Panc1 (cell line): ENCODE results near the gene EDNRB. TPM values are rescaled to one million over a fixed set of nuclear protein-coding genes. Genes with fewer than 3 reads are reported as not detected.

Source experiments
- ATAC-seq: fragments of 200-7000 bp; cut with Tn5 transposase; 2 replicates; pipeline ENCODE4 v1.9.1; 2020; ENCODE audit warnings: mild to moderate bottlenecking, moderate library complexity
- BruUV-seq: library from RNA; stranded (reverse); fragments of 400-500 nt; replicated peaks from 2 replicates; lab custom pipeline; 2021; lab: Mats Ljungman, UMichigan
- CTCF ChIA-PET: fragments of 300-600 bp; sonication (Branson Sonifier 250); formaldehyde crosslinking; loops from one replicate; lab custom pipeline; 2022; ENCODE audit warnings: antibody characterized with exemption; lab: Charles Lee
- POLR2A ChIA-PET: fragments of 300-600 bp; sonication (Branson Sonifier 250); formaldehyde crosslinking; loops from one replicate; lab custom pipeline; 2022; ENCODE audit warnings: antibody characterized with exemption; lab: Charles Lee
- DNase-seq: peaks from one replicate; pipeline ENCODE4 v3.0.0-alpha.2; 2010; ENCODE audit warnings: low read depth, low spot score
- H3K27ac ChIP-seq: 2 replicates; pipeline ENCODE4 v1.5.1; 2011; ENCODE audit warnings: mild to moderate bottlenecking, low read length, inconsistent platforms
- H3K27me3 ChIP-seq: fragments of 200-500 bp; sonication (Bioruptor generic); 2 replicates; pipeline ENCODE4 v1.6.0; 2014; ENCODE audit warnings: low read length, inconsistent platforms; ENCODE audit not compliant: control insufficient read depth, insufficient read depth
- H3K36me3 ChIP-seq: fragments of 200-500 bp; sonication (Bioruptor generic); 2 replicates; pipeline ENCODE4 v1.5.1; 2014; ENCODE audit warnings: inconsistent platforms, mild to moderate bottlenecking, low read length, moderate library complexity; ENCODE audit not compliant: control insufficient read depth, insufficient read depth
- H3K4me1 ChIP-seq: 2 replicates; pipeline ENCODE4 v1.5.1; 2011; ENCODE audit warnings: inconsistent platforms, mild to moderate bottlenecking, low read length, moderate library complexity; ENCODE audit not compliant: control insufficient read depth, insufficient read depth
- H3K4me3 ChIP-seq, 2 experiments: 2 replicates each; pipeline ENCODE4 v1.5.1; 2011 to 2012; ENCODE audit warnings: low read depth in 2 of 2, low read length in 2 of 2, mild to moderate bottlenecking in 2 of 2, inconsistent platforms in 1 of 2, moderate library complexity in 1 of 2
- H3K9me3 ChIP-seq: fragments of 200-500 bp; sonication (Bioruptor generic); 2 replicates; pipeline ENCODE4 v1.5.1; 2014; ENCODE audit warnings: low read depth, mild to moderate bottlenecking, inconsistent platforms, low read length, moderate library complexity; ENCODE audit not compliant: control insufficient read depth, insufficient read depth
- POLR2AphosphoS5 ChIP-seq: IDR thresholded peaks from 2 replicates; pipeline ENCODE4 v1.6.1; 2012; ENCODE audit warnings: mild to moderate bottlenecking, low read depth, low read length, moderate library complexity
- SIN3A ChIP-seq: IDR thresholded peaks from 2 replicates; pipeline ENCODE4 v1.6.1; 2012; ENCODE audit warnings: low read depth, mild to moderate bottlenecking, low read length, moderate library complexity, borderline replicate concordance; ENCODE audit not compliant: insufficient read depth
- TCF7L2 ChIP-seq: IDR thresholded peaks from 2 replicates; pipeline ENCODE4 v1.6.1; 2011; ENCODE audit warnings: mild to moderate bottlenecking, low read depth, low read length, inconsistent platforms
- in situ Hi-C: cut with HindIII; loops from 2 replicates; pipeline ENCODE4 v1.10.0; 2016; ENCODE audit warnings: low sequenced_read_pairs, low pct_unique_long_range_greater_than_20kb
- intact Hi-C: fragments of 100-400 bp; cut with micrococcal nuclease; formaldehyde crosslinking; loops from one replicate; pipeline ENCODE4 v1.10.0; 2022; ENCODE audit not compliant: unreplicated experiment
- total RNA-seq: library from RNA; stranded (reverse); gene quantifications from one replicate; pipeline ENCODE4 v1.2.1, GENCODE V29; 2021; ENCODE audit not compliant: unreplicated experiment
- TF ChIP-seq, protein P1 (sequence below): fragments of 450-650 bp; IDR thresholded peaks from 2 replicates; pipeline ENCODE4 v1.5.1; 2017; ENCODE audit warnings: mild to moderate bottlenecking
- TF ChIP-seq, protein P2 (sequence below), 2 experiments: IDR thresholded peaks; 2 replicates each; pipeline ENCODE4 v1.6.1; 2011 to 2012; ENCODE audit warnings: low read depth in 2 of 2, control low read depth in 1 of 2, low read length in 1 of 2, mild to moderate bottlenecking in 1 of 2, moderate library complexity in 1 of 2; ENCODE audit not compliant: insufficient read depth in 1 of 2

The EDNRB gene
- total RNA-seq, 1 experiment from 2014 or later, result 0.18 TPM

DNA sequence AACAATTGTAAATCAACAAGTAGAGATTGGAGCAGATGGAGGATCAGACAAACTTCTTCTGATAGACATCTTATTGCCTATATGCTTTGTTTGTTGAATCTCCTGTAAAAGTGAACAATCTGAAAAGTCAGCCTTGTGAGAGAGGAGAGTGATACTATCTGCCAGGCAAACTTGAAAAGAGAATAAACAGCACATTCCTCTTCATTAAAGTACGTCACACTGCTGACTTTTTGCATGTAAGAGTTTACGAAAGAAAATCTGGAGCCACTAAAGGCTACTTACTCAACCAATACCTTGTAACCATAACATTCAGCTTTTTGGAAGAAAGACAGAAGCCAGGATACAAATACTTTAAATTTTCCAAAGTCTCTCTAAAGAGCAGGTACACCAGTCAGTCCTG is 42.5 kb downstream of the EDNRB start:
- Histone ChIP-seq H3K9me3 (no peaks in the 10 kb centered on the region), H3K27me3 (no peaks in the 10 kb centered on the region), H3K36me3 (no peaks in the 10 kb centered on the region), H3K4me1 (no peaks in the 10 kb centered on the region), H3K27ac (no peak overlapping the region), H3K4me3 (no peak overlapping the region)
- BruUV-seq, result no TSS peak
- POLR2A ChIA-PET, result no interaction called here
- ATAC-seq (no peak), DNase-seq (no peak)
- in situ Hi-C loops, result no loop called here
- intact Hi-C loops, result no loop called here
- CTCF ChIA-PET, result no interaction called here
- no peak for TF ChIP-seq POLR2AphosphoS5
- TF ChIP-seq, protein P1, sequence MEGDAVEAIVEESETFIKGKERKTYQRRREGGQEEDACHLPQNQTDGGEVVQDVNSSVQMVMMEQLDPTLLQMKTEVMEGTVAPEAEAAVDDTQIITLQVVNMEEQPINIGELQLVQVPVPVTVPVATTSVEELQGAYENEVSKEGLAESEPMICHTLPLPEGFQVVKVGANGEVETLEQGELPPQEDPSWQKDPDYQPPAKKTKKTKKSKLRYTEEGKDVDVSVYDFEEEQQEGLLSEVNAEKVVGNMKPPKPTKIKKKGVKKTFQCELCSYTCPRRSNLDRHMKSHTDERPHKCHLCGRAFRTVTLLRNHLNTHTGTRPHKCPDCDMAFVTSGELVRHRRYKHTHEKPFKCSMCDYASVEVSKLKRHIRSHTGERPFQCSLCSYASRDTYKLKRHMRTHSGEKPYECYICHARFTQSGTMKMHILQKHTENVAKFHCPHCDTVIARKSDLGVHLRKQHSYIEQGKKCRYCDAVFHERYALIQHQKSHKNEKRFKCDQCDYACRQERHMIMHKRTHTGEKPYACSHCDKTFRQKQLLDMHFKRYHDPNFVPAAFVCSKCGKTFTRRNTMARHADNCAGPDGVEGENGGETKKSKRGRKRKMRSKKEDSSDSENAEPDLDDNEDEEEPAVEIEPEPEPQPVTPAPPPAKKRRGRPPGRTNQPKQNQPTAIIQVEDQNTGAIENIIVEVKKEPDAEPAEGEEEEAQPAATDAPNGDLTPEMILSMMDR, result no peak
- TF ChIP-seq, protein P2, sequence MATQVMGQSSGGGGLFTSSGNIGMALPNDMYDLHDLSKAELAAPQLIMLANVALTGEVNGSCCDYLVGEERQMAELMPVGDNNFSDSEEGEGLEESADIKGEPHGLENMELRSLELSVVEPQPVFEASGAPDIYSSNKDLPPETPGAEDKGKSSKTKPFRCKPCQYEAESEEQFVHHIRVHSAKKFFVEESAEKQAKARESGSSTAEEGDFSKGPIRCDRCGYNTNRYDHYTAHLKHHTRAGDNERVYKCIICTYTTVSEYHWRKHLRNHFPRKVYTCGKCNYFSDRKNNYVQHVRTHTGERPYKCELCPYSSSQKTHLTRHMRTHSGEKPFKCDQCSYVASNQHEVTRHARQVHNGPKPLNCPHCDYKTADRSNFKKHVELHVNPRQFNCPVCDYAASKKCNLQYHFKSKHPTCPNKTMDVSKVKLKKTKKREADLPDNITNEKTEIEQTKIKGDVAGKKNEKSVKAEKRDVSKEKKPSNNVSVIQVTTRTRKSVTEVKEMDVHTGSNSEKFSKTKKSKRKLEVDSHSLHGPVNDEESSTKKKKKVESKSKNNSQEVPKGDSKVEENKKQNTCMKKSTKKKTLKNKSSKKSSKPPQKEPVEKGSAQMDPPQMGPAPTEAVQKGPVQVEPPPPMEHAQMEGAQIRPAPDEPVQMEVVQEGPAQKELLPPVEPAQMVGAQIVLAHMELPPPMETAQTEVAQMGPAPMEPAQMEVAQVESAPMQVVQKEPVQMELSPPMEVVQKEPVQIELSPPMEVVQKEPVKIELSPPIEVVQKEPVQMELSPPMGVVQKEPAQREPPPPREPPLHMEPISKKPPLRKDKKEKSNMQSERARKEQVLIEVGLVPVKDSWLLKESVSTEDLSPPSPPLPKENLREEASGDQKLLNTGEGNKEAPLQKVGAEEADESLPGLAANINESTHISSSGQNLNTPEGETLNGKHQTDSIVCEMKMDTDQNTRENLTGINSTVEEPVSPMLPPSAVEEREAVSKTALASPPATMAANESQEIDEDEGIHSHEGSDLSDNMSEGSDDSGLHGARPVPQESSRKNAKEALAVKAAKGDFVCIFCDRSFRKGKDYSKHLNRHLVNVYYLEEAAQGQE (IDR thresholded peaks at IDR 0.05; ENCODE audit: insufficient read depth in 1 of 2, low read depth in 2 of 2, low read length in 1 of 2), result no peak
- TF ChIP-seq SIN3A, result no peak
- TF ChIP-seq TCF7L2, result no peak

DNA sequence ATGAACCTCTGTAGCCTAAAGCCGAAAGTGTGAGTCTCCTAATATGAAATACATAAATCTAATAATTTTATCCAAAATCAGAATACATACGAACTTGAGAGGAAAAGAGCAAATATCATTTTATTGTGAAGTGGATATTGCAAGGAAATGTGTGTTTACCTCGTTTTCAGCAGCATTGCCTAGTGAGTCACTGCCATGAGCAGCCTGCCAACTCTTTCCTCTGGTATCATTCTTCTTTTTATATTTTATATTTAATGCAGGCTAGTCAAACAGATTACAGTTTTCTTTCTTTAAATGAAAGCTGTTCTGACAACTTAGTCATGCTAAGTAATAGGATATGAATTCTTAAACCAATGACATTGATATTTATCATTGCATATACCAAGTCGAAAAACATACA is 44.2 kb downstream of the EDNRB start:
- ChIA-PET CTCF (no interaction called here), POLR2A (no interaction called here)
- BruUV-seq, result no TSS peak
- DNase-seq (no peak), ATAC-seq (no peak)
- Histone ChIP-seq H3K4me3 (no peak overlapping the region), H3K27me3 (no peaks in the 10 kb centered on the region), H3K27ac (no peak overlapping the region), H3K4me1 (no peaks in the 10 kb centered on the region), H3K9me3 (no peaks in the 10 kb centered on the region), H3K36me3 (no peaks in the 10 kb centered on the region)
- intact Hi-C loops, result no loop called here
- TF ChIP-seq, protein P1, result no peak
- TF ChIP-seq, protein P2 (IDR thresholded peaks at IDR 0.05; ENCODE audit: insufficient read depth in 1 of 2, low read depth in 2 of 2, low read length in 1 of 2), result no peak
- TF ChIP-seq POLR2AphosphoS5 (no peak), TCF7L2 (no peak), SIN3A (no peak)
- in situ Hi-C loops, result no loop called here
